Retina (tissue), 1 donor: Measurements from ENCODE around the gene RBM28.

ENCODE experiments used
- DNase-seq: peaks from one replicate; pipeline ENCODE4 v3.0.0-alpha.2; 2016

The RBM28 gene, protein sequence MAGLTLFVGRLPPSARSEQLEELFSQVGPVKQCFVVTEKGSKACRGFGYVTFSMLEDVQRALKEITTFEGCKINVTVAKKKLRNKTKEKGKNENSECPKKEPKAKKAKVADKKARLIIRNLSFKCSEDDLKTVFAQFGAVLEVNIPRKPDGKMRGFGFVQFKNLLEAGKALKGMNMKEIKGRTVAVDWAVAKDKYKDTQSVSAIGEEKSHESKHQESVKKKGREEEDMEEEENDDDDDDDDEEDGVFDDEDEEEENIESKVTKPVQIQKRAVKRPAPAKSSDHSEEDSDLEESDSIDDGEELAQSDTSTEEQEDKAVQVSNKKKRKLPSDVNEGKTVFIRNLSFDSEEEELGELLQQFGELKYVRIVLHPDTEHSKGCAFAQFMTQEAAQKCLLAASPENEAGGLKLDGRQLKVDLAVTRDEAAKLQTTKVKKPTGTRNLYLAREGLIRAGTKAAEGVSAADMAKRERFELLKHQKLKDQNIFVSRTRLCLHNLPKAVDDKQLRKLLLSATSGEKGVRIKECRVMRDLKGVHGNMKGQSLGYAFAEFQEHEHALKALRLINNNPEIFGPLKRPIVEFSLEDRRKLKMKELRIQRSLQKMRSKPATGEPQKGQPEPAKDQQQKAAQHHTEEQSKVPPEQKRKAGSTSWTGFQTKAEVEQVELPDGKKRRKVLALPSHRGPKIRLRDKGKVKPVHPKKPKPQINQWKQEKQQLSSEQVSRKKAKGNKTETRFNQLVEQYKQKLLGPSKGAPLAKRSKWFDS

DNA sequence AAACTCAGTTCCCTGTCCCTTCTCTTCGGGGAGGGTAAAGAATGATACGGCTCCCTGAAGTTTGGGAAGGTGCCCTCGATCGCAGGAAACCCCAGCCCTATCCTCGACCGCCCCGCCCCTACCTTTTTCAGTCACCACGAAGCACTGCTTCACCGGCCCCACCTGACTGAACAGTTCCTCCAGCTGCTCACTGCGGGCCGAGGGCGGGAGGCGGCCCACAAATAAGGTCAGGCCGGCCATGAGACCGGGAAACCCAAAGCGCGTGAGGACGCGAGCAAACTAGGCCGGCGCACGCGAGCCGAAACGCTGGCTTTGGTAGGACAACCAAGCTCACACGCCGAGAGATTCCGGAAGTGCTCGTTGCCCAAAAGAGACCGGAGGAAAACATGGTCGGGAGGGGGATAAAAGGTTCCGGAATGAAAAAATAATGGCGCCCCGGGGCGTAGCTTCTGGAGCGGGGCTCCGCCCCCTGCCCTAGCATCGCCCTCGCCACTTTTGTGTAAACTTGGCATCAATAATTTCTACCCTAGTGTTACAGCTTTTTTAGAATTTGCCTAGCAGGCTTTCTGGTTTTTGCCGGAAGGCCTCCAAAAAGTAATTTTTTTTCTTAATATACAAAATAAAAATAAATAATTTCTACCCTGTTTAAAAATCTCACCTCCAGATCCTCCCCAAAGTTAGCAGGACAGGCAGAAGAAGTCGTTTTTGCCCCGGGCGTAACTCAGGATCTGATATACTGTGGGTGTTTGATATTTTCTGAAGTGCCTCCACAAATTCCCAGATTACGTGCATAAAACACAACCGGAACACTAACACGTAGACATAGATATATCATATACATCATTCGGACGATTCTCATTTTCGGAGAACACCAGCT, at the start of gene RBM28:
RBM28 (minus strand) TSS at position 355 of the 877 bp plus-strand sequence; CDS start at position 240, 115 bp downstream.
- peak; percentile 97 for DNase-seq

DNA sequence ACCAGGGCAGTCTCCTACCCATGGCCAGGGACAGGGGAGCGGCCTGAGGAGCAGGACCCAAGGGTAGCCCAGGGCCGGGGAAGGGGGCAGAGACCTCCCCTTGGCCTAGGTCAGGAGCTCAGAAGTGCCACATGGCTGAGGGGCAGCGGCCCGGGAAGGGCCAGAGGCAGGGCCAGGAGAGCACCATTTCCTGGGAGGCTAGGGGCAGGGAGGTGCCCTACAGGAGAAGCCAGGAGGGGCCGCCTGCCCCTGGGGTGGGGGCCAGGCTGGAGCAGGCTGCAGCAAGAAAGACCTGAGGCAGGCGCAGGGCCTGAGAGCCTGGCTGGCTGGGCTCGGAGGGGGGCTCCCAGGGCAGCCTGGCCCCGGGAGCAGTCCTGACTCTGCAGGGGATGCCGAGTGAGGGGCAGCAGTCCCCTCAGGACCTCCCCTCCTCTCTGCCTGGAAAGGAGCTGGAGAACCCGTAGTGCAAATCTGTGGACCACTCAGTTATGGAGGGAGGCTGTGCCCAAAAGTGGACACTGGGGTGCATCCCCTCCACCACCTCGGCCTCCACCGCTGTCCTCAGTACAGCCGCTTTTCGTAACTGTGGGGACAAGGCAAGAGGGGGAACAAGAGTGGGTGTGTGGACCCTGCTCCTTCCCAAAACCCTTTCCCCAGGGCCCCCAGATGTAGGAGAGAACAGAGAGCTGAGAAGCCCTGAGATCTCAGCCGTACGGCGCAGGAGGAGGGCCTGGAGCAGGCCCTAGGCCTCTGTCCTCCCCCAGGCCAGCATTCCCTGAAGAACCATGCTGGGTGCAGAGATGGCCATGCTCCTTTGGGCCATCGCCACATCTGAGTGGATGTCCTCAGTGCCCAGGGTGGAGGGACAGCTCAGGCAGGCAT, 49.0 kb upstream of the RBM28 start:
- DNase-seq = no peak

DNA sequence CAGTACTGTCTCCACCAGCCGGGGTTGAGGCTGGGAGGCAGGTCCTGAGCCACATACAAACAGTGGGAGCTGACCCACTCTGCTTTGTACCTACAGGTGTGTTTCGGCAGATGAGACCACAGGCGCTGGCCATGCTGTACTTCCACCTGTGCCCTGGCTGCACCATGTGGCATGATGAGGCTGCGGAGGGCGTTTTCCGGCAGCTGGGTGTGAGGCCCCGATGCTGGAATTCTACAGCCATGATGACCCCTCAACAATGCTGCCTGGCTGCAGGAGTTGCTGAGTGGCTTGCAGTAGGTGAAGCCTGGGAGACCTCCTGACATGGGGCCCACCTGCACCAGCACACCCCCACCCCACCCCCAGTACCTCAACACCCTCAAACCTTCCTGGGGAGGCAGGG, 48.1 kb upstream of the RBM28 start:
- no peak for DNase-seq

DNA sequence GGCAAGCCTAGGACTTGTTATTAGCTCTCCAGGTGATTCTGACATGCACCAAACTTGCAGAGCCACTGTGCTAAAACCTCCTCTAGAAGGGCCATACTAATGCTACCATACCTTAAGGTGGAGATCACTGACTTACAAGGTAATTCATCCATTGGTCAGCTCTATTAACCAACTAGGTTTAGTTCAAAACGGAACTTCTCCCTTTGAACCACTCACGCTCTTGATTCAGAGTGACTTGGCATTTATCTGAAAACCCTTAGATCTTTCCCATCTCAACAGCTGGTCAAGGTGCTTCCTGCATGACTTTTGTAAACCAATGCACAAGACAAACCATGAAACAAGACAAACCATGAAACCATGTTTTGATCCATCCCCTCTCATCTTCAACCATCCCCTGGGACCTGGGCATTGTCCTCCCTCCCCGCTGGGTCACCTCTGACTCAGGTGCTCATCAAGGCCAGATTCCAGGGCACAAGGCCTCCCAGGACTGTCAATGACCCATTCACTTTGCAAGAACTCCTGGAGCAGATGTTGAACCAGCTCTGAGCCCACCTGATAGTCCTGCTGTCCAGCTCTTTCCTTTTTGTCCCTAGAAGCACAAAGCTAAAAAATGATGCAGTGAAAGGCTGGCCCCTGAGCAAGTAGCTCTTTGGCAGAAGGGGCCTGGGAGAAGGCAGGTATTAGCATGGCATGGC, 47.3 kb upstream of the RBM28 start:
- no peak for DNase-seq

DNA sequence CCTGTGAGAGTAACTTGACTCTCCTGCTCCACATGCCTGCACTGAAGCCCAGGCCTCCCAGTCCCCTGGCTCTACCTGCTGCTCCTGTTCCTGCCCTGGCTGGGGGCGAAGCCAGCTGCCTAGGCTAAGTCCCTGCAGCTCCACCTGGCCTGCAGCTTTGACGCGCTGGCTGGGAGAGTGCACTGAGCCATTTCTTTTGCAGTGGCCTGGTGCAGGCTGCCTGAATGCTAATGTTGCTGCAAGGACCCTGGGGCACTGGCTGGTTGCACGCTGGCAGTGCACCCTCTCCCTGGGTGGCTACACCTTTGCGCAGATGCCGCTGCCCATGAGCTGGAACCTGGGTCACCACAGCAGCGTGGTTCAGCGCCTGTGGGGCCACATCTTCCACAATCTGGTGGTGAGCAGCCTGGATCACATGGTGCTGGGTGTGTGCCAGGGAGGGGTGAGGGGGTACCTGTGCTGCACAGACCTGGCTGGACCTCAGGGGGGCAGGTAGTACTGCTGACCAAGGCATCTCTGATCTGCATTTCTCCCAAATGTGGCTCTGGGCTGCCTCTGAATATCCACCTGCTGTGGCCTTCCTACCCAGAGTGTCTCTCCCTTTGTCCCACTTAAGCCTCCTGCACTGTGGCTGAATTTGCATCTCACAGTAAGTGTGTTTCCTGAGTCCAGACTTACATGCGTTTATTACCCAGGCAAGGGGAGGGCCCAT, 46.1 kb upstream of the RBM28 start:
- no peak for DNase-seq

DNA sequence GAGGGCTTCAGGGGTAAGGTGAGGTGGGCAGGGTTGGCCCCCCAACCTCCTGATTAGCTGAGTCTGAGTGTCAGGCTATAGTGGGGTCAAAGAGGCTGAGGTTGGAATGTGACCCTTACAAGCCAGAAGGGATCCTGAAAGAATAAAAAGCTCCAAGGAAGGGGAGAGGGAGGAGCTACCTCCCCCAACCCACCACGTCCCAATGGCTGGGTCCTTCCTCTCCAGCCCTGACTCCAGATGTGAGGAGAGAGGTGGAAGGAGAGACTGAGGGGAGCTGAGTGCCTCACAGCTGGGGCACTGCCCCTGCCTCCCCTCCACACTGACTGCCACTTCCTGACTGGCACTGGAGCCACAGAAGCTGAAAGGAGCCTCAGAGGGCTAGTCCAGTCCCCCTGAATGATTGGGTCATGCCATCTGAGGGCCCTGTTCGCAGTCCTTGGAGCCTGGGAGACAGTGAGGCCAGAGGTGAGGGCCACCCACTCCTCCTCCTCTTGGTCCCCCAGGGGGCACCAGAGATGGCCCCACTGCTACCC, 45.4 kb upstream of the RBM28 start:
- no peak for DNase-seq

DNA sequence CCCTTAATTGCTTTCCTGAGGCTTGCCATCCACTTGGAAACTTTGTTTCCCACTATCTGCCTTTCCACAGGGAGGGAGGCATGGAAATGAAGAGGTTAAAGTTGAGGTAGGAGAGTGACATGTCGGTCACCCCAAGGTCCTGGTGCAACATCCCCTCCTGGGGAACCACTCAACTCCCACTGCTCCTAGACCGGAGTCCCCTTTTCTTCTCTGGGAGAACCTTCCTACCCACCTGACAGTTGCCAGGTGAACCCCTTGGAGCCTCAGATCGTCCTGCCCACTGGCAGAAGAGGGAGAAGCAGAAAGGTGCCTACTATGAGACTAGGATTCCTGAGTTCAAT, 44.4 kb upstream of the RBM28 start:
- DNase-seq = no peak

DNA sequence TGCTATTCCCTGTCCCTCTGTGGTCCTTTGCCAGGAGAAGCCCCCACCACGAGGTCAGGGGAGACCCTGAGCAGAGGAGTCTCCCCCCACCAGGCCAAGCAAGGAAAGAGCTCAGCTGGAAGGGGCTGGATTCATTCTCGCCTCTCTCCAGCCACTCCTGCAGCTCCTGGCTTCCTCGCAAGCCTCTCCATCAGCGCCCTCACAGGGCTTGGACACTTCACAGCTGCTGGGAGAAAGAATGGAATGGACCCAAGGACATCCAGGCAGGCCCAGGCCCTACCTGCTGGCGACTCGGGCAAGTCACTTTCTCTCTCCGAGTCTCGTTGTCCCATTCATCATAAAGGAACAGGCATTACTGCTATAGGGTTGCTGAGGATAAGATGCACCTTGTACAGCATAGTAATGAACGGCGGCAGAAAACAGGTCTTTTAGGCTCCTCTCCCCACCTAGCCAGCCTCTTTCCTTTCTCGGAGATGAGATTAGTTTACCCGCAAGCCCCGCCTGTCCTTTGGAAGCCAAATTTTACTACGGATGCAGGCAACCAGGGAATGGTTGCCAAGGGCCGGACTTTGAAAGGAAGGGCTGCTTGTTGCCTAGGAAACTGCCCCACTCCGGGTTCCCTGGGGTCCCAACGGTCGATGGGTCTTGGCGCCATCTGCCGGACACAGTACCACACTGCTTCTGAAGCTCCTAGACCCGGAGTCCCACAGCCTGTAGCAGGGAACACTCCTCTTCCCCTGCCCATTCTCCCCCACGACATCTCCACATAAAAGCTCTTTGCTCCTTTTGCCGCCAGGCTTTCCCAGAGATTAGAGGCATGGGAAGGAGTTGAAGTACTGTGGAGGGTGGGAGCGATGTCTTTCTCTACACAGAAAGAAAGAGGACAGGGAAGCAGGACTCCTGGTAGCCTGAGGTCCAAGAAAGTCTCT, 43.8 kb upstream of the RBM28 start:
- DNase-seq = peak; percentile 90

DNA sequence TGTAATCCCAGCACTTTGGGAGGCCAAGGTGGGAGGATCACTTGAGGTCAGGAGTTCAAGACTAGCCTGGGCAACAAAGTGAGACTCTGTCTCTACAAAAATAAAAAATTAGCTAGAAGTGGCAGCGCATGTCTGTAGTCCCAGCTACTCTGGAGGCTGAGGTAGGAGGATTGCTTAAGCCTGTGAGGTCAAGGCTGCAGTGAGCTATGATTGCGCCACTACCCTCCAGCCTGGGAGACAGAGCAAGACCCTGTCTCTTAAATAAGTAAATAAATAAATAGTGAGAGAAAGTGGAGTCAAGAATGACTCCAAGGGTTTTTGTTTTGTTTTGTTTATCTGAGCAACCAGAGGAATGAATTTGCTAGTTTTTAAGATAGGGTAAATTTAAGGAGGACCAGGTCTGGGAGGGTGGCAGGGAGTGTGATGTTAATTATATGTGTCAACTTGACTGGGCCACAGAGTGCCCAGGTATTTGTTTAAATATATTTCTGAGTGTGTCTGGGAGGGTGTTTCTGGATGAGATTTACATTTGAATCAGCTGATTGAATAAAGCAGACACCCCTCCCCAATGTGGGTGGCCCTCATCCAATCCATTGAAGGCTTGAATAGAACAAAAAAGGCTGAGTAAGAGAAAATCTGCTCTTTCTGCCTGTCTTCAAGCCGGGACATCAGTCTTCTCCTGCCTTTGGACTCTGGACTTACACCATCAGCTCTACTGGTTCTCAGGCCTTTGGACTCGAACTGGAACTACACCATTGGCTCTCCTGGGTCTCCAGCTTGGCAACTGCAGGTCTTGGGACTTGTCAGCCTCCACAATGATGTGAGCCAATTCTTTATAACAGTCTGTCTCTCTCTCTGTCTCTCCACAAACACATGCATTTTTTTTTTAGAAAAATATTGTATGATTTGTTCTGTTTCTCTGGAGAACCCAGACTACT, 42.5 kb upstream of the RBM28 start:
- DNase-seq = no peak

DNA sequence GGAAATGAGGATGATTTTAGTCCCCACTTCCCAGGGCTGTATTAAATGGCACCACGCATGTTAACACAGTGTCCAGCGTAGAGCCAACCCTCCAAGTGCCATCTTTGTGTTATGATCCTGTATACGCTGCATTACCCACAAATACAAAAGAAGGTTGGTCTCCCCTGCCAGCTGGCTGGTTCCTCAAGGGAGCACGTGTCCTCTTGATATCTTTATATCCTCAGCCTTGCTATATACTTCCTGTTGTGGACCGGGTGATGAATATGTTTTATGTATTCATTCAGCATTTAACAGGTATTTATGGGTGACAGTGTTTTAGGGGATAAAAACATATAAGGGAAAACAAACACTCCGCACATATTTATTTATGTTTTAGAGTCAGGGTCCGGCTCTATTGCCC, 41.0 kb upstream of the RBM28 start:
- DNase-seq = no peak

DNA sequence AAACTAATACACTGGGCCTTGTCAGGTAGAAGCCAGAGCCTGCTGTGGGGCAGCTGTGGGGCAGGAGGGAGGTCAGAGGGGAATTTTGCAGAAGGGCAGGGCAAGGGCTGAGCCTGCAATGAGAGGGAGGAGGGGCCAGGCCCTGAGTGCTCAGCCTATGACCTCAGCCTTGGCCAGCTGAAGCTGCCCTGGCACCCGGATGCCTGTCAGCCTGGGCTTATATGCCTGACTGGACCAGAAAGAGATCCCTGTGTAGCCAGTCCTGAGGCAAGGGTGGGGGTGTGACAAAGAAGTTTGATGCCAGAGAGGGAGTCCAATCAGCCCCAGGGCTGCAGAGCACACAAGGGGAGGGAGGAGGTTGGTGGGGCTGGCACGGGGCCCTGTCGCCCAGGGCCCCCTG, 40.1 kb upstream of the RBM28 start:
- no peak for DNase-seq

DNA sequence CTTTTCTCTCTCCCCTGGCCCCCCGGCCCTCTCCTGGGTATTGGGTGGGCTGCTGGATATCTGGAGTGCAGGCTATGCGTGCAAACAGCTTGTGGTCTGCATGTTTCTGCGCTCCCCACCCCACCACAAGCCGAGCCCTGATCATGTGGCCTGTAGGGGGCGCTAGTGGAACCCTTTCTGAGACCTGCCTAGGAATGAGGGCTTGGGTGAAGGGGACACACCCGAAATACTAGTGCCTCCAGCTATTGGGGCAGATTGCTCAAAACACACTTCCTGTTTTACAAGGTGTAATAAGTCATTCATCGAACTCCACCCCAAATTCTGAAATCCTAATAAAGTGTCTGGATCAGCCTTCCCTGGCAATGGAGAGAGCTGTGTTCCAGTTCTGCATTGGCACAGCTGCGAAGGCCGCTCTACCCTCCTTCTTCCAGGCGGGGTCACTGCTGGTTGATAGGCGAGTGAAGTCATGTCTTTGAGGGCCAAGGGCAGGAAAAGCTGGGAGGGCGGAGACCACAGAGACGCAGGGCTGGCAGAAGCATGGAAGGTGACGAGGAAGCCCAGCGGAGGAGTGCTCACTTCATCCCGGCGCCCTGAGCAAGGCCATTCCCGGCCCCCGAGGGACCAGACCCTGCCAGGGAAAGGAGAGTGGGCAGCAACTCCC, 37.6 kb upstream of the RBM28 start:
- no peak for DNase-seq

DNA sequence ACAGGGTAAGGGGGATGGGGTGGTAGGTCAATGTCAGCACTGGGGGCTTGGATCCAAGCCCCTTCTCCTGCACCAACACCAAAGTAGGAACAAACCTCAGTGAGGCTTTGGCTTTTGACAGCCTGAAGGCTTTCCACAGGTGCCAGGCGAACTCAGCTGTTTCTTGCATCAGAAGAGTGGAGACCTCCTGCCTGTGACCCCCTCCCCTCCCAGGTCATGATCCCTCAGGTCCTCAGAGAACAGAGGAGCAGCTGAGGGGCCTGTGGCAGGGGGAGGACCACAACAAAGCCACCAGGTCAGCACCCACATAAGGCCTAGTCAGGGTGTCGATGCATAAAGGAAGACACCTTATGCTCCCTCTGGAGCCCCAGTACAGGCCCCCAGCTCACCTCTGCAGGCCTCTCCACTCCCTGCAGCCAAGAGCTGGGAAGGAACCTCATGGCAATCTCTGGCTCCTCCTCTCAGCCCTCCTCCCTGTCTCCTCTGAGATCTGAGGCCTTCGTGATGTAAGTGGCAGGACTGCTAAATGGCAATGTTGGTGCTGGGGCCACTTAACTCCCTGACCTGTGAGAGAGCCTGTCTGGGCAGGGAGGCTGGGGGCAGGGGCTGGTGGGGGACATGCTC, 36.9 kb upstream of the RBM28 start:
- no peak for DNase-seq

DNA sequence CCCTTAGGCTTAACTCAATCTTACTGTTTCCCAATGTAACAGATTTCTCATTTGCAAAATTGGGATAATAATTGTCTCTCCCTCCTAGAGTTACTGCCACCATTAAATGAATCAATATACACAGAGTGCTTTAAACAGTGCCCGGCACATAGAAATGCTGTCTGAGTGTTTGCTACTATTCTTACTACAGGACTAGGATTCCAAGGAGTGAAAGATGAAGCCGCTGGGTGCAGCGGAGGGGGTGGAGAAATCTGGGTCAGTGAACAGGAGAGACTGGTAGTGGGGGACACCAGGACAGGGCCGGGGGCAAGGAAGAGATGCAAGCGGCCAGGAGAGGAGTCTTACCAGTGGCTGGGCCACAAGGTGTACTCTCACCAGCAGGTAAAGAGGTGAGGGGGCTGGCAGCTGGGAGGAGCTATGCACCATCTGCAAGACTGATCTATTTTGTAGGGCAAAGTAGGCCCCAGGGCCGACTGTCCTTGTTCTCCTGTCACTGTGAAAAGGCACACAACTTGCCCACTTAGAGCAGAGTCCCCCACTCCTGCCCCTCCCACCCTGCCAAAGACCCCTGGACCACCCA, 36.3 kb upstream of the RBM28 start:
- DNase-seq = peak; percentile 46

DNA sequence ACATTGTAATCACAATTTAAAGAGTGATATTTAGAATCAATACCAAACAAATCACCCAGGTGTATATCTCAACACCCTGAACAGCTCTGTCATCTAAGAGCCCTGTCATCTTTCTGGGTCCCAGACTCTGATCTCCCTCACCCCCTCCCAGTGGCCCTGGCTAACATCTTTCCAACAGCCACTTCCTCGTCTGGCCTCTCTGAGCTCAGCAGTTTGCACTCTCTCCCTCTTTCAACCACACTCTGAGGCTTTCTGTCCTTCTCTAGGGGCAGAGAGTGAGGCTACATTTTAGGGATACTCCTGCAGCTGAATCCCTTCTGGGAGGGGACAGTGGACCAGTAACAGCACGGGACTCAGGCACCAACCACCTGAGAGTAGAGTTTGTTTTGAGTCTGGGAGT, 34.9 kb upstream of the RBM28 start:
- DNase-seq = no peak

DNA sequence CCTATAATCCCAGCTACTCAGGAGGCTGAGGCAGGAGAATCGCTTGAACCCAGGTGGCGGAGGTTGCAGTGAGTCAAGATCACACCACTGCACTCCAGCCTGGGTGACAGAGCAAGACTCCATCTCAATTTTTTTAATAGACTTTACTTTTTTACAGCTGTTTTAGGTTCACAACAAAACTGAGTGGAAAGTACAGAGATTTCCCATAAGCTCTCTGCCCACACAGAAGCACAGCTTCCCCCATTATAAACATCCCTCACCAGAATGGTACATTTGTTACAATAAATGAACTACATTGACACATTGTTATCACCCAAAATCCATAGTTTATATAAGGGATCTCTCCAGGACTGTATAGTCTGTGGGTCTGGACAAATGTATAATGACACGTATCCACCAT, 32.4 kb upstream of the RBM28 start:
- no peak for DNase-seq

DNA sequence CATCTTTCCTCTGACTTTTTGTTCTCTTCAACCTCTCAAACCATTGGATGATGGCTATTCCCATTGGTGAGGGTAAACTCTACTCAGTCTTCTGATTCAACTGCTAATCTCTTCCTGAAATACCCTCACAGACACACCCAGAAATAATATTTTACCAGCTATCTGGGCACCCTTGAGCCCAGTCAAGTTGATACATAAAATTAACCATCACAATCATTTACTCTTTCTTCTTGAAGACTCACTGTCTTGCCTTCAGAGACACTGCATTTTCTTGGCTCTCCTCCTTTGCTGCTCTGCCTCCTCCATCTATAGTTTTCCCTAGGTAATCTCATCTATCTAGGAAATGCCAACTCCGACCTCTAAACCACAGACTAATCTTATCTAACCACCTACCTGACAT, 30.3 kb upstream of the RBM28 start:
- DNase-seq = no peak
